Suprapubic skin (tissue), 4 donors: Measurements from ENCODE around the gene MTRF1L. TPM values are rescaled to one million over a fixed set of nuclear protein-coding genes. Genes with fewer than 3 reads are reported as not detected.

Experiments
- DNase-seq, 2 donors: peaks; one replicate each; pipeline ENCODE4 v3.0.0-alpha.2; 2019; ENCODE audit warnings: low spot score in 2 of 2
- H3K27ac ChIP-seq: fragments of 200-600 bp; sonication (generic); one replicate; pipeline ENCODE4 v1.5.1; 2019
- H3K27me3 ChIP-seq: fragments of 200-600 bp; sonication (generic); one replicate; pipeline ENCODE4 v1.5.1; 2019
- H3K36me3 ChIP-seq: fragments of 200-600 bp; sonication (generic); one replicate; pipeline ENCODE4 v1.5.1; 2019
- H3K4me1 ChIP-seq: fragments of 200-600 bp; sonication (generic); one replicate; pipeline ENCODE4 v1.5.1; 2019
- H3K4me3 ChIP-seq: fragments of 200-600 bp; sonication (generic); one replicate; pipeline ENCODE4 v1.5.1; 2019; ENCODE audit warnings: mild to moderate bottlenecking
- H3K9me3 ChIP-seq: fragments of 200-600 bp; sonication (generic); one replicate; pipeline ENCODE4 v1.5.1; 2019
- EP300 ChIP-seq: sonication (generic); formaldehyde crosslinking; IDR thresholded peaks from one replicate; pipeline ENCODE4 v1.6.1; 2017; ENCODE audit warnings: antibody characterized with exemption
- POLR2A ChIP-seq, 2 donors: fragments of 450-650 bp; IDR thresholded peaks; one replicate each; pipeline ENCODE4 v1.6.1; 2017; ENCODE audit warnings: antibody characterized with exemption in 2 of 2, mild to moderate bottlenecking in 2 of 2, moderate library complexity in 2 of 2
- POLR2AphosphoS5 ChIP-seq, 3 donors: sonication (generic); formaldehyde crosslinking; IDR thresholded peaks; one replicate each; pipeline ENCODE4 v1.6.1; 2017; ENCODE audit warnings: antibody characterized with exemption in 3 of 3
- WGBS: methylation state at CpG from one replicate; pipeline ENCODE4 v1.1.5; 2018; 5-methylcytosine and 5-hydroxymethylcytosine counted together
- total RNA-seq, 4 donors: library from RNA; depleted of rRNA; stranded (reverse); fragments of >200 nt; gene quantifications; one replicate each; pipeline ENCODE4 v1.1.0, GENCODE V29; 2016
- TF ChIP-seq, protein P1 (sequence below), 2 donors: fragments of 200-600 bp in 1 of 2; fragments of 450-650 bp in 1 of 2; sonication (generic) in 1 of 2; IDR thresholded peaks; one replicate each; pipeline ENCODE4 v1.5.1; 2016 to 2019; ENCODE audit warnings: antibody characterized with exemption in 2 of 2, mild to moderate bottlenecking in 1 of 2, moderate library complexity in 1 of 2

MTRF1L gene
- total RNA-seq, 4 donors from 2014 or later, result 10.7 to 16.5 (median 12.3) TPM

DNA sequence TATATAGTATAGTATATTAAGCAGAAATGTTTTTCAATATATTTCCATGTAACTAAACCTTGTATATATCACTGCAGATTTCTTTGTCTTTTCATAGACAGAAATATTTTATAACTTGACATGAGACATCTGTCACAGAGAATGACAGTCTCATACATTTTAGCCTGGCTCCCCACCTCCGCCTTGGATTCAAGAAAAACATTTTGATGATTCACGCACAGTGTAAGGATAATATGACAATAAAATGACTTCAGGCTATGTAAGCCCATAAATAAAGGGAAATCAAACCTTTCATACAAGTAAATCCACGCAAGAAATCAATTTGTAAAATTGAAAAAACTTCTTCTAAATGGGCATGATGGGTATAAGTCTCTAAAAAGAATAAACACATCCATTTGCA is 56.0 kb downstream of the MTRF1L start:
- Histone ChIP-seq H3K27me3 (peaks cover 5% of the 10 kb centered on the region), H3K4me1 (peaks cover 6% of the 10 kb centered on the region), H3K4me3 (no peak overlapping the region), H3K36me3 (no peaks in the 10 kb centered on the region), H3K9me3 (no peaks in the 10 kb centered on the region), H3K27ac (no peak overlapping the region)
- no peak for DNase-seq
- TF ChIP-seq EP300 (no peak), POLR2A (IDR thresholded peaks at IDR 0.05) (no peak), POLR2AphosphoS5 (IDR thresholded peaks at IDR 0.05) (no peak)
- TF ChIP-seq, protein P1, sequence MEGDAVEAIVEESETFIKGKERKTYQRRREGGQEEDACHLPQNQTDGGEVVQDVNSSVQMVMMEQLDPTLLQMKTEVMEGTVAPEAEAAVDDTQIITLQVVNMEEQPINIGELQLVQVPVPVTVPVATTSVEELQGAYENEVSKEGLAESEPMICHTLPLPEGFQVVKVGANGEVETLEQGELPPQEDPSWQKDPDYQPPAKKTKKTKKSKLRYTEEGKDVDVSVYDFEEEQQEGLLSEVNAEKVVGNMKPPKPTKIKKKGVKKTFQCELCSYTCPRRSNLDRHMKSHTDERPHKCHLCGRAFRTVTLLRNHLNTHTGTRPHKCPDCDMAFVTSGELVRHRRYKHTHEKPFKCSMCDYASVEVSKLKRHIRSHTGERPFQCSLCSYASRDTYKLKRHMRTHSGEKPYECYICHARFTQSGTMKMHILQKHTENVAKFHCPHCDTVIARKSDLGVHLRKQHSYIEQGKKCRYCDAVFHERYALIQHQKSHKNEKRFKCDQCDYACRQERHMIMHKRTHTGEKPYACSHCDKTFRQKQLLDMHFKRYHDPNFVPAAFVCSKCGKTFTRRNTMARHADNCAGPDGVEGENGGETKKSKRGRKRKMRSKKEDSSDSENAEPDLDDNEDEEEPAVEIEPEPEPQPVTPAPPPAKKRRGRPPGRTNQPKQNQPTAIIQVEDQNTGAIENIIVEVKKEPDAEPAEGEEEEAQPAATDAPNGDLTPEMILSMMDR (IDR thresholded peaks at IDR 0.05), result no peak
- WGBS, result 63% methylated on average over 3 of the region's 3 CpGs

DNA sequence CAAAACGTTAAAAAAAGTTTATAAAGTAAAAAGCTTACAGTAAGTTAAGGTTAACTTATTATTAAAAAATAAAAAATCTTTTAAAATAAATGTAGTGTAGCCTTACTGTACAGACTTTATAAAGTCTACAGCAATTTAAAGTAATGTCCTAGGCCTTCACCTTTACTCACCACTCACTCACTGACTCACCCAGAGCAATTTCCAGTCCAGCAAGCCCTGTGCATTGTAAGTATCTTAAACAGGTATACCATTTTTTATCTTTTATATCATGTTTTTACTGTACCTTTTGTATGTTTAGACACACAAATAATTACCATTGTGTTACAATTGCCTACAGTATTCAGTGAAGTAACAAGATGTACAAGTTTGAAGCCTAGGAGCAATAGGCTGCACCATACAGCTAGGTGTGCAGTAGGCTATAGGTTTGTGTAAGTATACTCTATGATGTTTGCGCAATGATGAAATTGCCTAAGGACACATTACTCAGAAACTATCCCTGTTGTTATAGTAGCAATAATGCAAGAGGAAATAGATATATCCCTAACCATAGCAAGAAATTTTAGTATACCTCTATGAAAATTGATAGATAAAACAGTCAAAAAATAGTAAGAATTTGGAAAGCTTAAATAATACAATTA is 59.1 kb downstream of the MTRF1L start:
- Histone ChIP-seq H3K4me3 (no peak overlapping the region), H3K9me3 (no peaks in the 10 kb centered on the region), H3K27me3 (peaks cover 6% of the 10 kb centered on the region), H3K4me1 (peaks cover 5% of the 10 kb centered on the region), H3K36me3 (no peaks in the 10 kb centered on the region), H3K27ac (no peak overlapping the region)
- no peak for DNase-seq
- 81% methylated on average over 2 of the region's 2 CpGs for WGBS
- TF ChIP-seq, protein P1 (IDR thresholded peaks at IDR 0.05), result no peak
- no peak for TF ChIP-seq EP300
- no peak for TF ChIP-seq POLR2AphosphoS5 (IDR thresholded peaks at IDR 0.05)
- no peak for TF ChIP-seq POLR2A (IDR thresholded peaks at IDR 0.05)

DNA sequence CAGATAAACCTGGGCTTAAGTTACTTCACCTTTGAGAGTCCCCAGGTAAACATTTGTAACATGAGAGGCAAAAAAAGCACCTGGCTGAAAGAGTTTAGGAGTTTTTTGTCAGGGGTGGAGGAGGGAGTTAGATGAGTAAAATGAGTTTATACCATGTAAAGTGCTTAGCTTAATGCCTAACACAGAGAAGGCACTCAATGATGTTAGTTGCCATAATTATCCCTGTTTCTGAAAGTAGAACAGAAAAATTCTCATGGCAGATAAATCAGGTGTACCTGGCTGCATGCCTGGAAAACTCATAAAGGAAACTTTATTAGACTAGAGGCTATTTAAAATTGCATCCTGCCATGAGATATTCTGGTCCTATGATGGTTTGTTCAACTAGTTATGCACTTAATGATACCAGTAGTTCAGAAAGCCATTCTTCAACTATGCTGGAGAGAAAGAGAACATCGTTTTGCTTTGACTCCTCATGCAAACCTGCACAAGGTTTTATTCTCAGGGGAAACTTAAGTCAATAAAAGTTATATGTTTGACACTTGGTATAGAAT is 60.1 kb downstream of the MTRF1L start:
- no peaks in the 10 kb centered on the region for H3K4me1 ChIP-seq
- no peaks in the 10 kb centered on the region for H3K36me3 ChIP-seq
- TF ChIP-seq POLR2AphosphoS5 (IDR thresholded peaks at IDR 0.05) (no peak), EP300 (no peak), POLR2A (IDR thresholded peaks at IDR 0.05) (no peak)
- TF ChIP-seq, protein P1 (IDR thresholded peaks at IDR 0.05), result no peak
- no peak overlapping the region for H3K4me3 ChIP-seq
- 81% methylated on average over 1 of the region's 1 CpG for WGBS
- no peak overlapping the region for H3K27ac ChIP-seq
- H3K27me3 ChIP-seq, result peaks cover 12% of the 10 kb centered on the region
- no peak for DNase-seq
- no peaks in the 10 kb centered on the region for H3K9me3 ChIP-seq

DNA sequence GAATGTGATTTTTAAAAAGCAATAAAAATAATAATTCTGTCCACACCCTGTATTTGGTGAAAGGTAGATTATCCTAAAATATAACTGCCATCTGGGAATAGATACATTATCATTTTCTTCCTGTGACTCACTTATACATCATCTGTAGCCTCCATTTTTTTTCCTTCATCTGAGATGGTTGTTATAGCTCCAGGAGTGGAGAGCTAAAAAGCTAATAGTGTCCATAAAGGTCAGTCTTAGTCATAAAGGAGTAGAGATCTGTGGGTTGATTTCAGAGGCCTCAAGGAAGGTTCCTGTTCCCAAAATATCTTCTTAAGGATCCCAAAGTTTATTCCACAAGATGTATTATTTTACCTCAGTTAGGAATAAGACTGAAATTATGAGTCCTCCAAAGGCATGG is 60.8 kb downstream of the MTRF1L start:
- no peaks in the 10 kb centered on the region for H3K36me3 ChIP-seq
- no peaks in the 10 kb centered on the region for H3K9me3 ChIP-seq
- no peak for DNase-seq
- no peak overlapping the region for H3K4me3 ChIP-seq
- no peaks in the 10 kb centered on the region for H3K4me1 ChIP-seq
- H3K27me3 ChIP-seq, result peaks cover 15% of the 10 kb centered on the region
- TF ChIP-seq EP300 (no peak), POLR2A (IDR thresholded peaks at IDR 0.05) (no peak), POLR2AphosphoS5 (IDR thresholded peaks at IDR 0.05) (no peak)
- TF ChIP-seq, protein P1 (IDR thresholded peaks at IDR 0.05), result no peak
- H3K27ac ChIP-seq, result no peak overlapping the region

Other genes with a start within 250 kb of the MTRF1L start
- 1 to 10 TPM; 2.4 to 3.5 (median 3.3) TPM for gene FBXO5, start 19.7 kb downstream of the MTRF1L start, total RNA-seq
- gene RGS17, start 128.6 kb upstream of the MTRF1L start, total RNA-seq, result 1 to 10 TPM in 1 of 4 donors, under 1 TPM in 3; 0.08 to 1.8 (median 0.26) TPM